ENCODE measurements around the gene RNF151.
"Not testable (repeated sequence)": the region's sequence is repeated elsewhere in the genome, so short reads cannot be mapped to it uniquely, and the experiment has no call there.

Gene RNF151

DNA sequence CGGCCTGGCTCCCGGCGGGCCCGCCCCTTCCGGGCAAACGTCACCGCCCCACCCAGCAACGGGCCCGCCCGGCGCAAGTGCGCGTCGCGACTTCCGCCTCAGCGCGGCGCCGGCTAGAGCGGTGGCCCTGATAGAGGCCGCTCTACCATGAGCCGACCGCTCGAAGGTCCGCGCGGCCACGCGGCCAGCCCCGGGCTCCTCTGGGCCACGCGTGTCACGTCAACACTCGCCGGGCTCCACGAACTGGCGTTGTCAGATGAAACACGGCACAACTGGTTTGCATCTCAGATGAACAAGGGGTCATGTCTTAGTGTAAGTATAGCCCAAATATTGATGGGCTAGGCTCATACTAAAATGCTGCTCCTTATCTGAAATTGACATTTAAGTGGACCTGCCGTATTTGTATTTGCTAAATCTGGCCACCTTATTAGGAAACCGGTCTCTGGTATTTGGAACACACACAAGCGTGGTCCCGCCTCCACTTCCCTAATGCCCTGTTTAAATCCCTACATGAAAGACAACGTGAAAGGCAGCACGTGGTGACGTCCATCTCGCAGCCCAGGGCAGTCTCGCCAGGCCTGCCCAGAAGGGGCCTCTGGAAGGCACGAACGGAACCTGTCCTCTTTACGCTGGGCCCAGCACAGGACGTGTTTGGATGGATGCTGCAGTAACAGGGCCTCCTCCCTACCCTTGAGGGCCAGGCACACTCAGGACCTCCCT lies 43.3 kb downstream of the RNF151 start, which contains the start of gene ZNF598:
ZNF598 (minus strand) TSS at position 31 of the 720 bp plus-strand sequence.
- DNase-seq: peak; percentile 90

- not testable (repeated sequence) for DNase-seq
These were observed 45.1 kb downstream of the RNF151 start for GRCh38 chr16:2011726-2012125.

- no peak for DNase-seq
These were observed 46.9 kb downstream of the RNF151 start for GRCh38 chr16:2013527-2013926.

- DNase-seq: no peak
These were observed 48.7 kb downstream of the RNF151 start for GRCh38 chr16:2015117-2015946.

GRCh38 chr16:2015947-2016208 lies 49.2 kb downstream of the RNF151 start:
- no peak for DNase-seq

DNA sequence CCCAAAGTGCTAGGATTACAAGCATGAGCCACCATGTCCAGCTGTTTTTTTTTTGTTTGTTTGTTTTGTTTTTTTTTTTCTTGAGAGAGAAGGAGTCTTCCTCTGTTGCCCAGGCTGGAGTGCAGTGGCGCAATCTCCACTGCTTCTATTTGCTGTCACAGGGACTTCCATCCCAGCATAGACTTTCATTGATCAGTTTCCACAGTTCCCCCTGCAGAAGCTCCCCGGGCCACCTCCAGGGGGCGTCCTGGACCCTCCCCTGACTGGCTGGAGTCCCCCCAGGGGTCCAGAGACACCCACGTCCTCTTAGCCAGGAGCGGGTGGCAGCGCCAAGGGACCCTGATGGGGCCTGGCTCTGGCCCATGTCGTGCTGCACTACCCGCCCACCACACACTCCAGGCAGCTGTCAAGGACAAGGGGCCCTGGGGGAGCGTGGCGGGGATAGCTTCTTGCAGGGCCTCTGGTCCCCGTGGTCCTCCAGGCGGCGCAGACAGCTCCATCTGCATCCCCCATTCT lies 49.8 kb downstream of the RNF151 start:
- DNase-seq: no peak

Data from midbrain (tissue), 1 donor.